ENCODE measurements around the gene RTCA. TPM values are rescaled to one million over a fixed set of nuclear protein-coding genes. Genes with fewer than 3 reads are reported as not detected.
A peak's percentile ranks its signal among the peaks of the same experiment; 100 is the strongest.
"Not testable (repeated sequence)": the region's sequence is repeated elsewhere in the genome, so short reads cannot be mapped to it uniquely, and the experiment has no call there.

RTCA gene
- total and polyA plus RNA-seq, 7 experiments from 2014 or later, result 16.4 to 47.7 (median 35.2) TPM

DNA sequence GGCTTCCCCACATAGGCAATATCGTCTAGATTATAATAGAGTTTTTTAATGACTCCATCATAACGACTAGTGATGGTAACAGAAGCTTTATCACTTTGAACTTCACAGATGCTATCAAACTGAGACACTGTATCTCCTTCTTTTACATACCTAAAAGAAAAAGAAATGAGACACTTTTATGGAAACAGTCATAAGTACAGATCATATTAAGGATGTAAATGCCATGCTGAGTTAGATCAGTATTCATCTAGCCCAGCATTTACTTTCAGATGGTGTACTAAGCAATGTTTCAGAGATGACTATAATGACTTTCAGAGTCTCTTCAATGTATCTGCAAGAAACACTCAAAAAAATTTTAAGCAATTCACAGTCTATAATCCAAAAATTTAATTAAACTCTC, 35.3 kb upstream of the RTCA start:
- H3K9me3 Mint-ChIP-seq, result no peaks in the 10 kb centered on the region
- Histone ChIP-seq H3K27ac (ENCODE audit: low read depth, low read length) (no peak overlapping the region), H3K27me3 (ENCODE audit: control insufficient read depth in 2 of 2, insufficient read depth in 2 of 2, low read length in 2 of 2) (no peaks in the 10 kb centered on the region), H3K4me1 (ENCODE audit: control insufficient read depth in 2 of 2, insufficient read depth in 2 of 2, low read length in 2 of 2) (no peaks in the 10 kb centered on the region), H3K4me3 (ENCODE audit: low read length) (no peak overlapping the region), H3K36me3 (ENCODE audit: control insufficient read depth in 2 of 3, insufficient read depth in 3 of 3, low read length in 3 of 3) (peaks cover 0 to 50% (median 0%) of the 10 kb centered on the region in 3 experiments), H3K9me3 (ENCODE audit: control insufficient read depth in 2 of 3, low read length in 3 of 3) (no peaks in the 10 kb centered on the region)
- DNase-seq (no peak), ATAC-seq (no peak)
- peaks cover 4 to 52% (median 28%) of the 10 kb centered on the region in 5 donors for H3K36me3 Mint-ChIP-seq
- no peaks in the 10 kb centered on the region for H3K27me3 Mint-ChIP-seq
- no peak overlapping the region for H3K27ac Mint-ChIP-seq
- H3K4me1 Mint-ChIP-seq, result peaks cover 0 to 5% (median 0%) of the 10 kb centered on the region in 7 donors
- H3K4me3 Mint-ChIP-seq, result no peak overlapping the region
- POLR2A ChIA-PET, result no interaction called here
- CTCF ChIA-PET, result no interaction called here
- intact Hi-C loops (cut with micrococcal nuclease), result loop anchor here in 1 of 2 donors (5.0 kb wide), 2 partner anchors 37 to 227 kb away; partner anchors contain the start of gene RTCA

DNA sequence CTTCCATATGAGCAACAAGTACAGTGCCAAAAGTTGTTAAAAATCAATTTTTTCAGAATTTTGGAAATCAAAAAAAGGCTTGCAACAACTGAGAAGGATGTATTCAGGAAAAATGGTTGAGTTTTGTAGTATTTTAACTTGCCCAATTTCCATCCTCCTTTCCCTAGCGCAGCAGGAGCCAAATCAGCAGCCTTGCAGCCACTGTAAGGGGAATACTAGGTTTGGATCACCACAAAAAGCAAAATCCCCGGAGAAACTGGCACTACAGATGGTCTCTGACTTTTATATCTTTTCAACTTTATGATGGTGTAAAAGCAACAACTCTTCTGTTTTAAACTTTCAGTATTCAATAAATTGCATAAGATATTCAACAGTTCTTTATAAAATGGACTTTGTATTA, 34.3 kb upstream of the RTCA start:
- intact Hi-C loops (cut with micrococcal nuclease), result loop anchor here in 1 of 2 donors (5.0 kb wide), 2 partner anchors 36 to 226 kb away; partner anchors contain the start of gene RTCA
- ChIA-PET POLR2A (no interaction called here), CTCF (no interaction called here)
- Histone ChIP-seq H3K4me1 (ENCODE audit: control insufficient read depth in 2 of 2, insufficient read depth in 2 of 2, low read length in 2 of 2) (no peaks in the 10 kb centered on the region), H3K36me3 (ENCODE audit: control insufficient read depth in 2 of 3, insufficient read depth in 3 of 3, low read length in 3 of 3) (peaks cover 0 to 55% (median 0%) of the 10 kb centered on the region in 3 experiments), H3K27me3 (ENCODE audit: control insufficient read depth in 2 of 2, insufficient read depth in 2 of 2, low read length in 2 of 2) (no peaks in the 10 kb centered on the region), H3K4me3 (ENCODE audit: low read length) (no peak overlapping the region), H3K9me3 (ENCODE audit: control insufficient read depth in 2 of 3, low read length in 3 of 3) (no peaks in the 10 kb centered on the region), H3K27ac (ENCODE audit: low read depth, low read length) (no peak overlapping the region)
- Mint-ChIP-seq H3K4me1 (peaks cover 0 to 11% (median 2%) of the 10 kb centered on the region in 7 donors), H3K27ac (no peak overlapping the region), H3K27me3 (no peaks in the 10 kb centered on the region), H3K4me3 (no peak overlapping the region), H3K9me3 (no peaks in the 10 kb centered on the region), H3K36me3 (peaks cover 4 to 55% (median 30%) of the 10 kb centered on the region in 5 donors)
- ATAC-seq (no peak), DNase-seq (no peak)

DNA sequence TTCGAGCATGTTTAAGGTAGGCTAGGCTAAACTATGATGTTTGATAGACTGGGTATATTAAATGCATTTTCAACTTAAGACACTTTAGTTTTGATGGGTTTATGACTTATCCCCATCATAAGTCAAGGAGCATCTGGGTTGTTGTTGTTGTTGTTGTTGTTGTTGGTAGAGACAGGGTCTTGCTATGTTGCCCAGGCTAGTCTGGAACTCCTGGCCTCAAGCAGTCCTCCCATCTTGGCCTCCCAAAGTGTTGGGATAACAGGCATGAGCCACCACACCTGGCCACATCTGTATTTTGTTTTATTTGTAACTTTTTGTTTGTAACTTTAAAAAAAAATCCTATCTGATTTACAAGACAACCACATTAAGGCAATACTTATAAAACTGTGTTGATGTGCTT, 33.9 kb upstream of the RTCA start:
- DNase-seq (no peak), ATAC-seq (no peak)
- no peaks in the 10 kb centered on the region for H3K27me3 ChIP-seq (ENCODE audit: control insufficient read depth in 2 of 2, insufficient read depth in 2 of 2, low read length in 2 of 2)
- Mint-ChIP-seq H3K4me1 (peaks cover 0 to 12% (median 3%) of the 10 kb centered on the region in 7 donors), H3K4me3 (no peak overlapping the region), H3K27me3 (no peaks in the 10 kb centered on the region), H3K36me3 (peaks cover 4 to 57% (median 29%) of the 10 kb centered on the region in 5 donors), H3K9me3 (no peaks in the 10 kb centered on the region), H3K27ac (no peak overlapping the region)
- intact Hi-C loops (cut with micrococcal nuclease), result loop anchor here in 1 of 2 donors (5.0 kb wide), 2 partner anchors 35 to 225 kb away; partner anchors contain the start of gene RTCA
- H3K4me1 ChIP-seq (ENCODE audit: control insufficient read depth in 2 of 2, insufficient read depth in 2 of 2, low read length in 2 of 2), result no peaks in the 10 kb centered on the region
- no peak overlapping the region for H3K4me3 ChIP-seq (ENCODE audit: low read length)
- no peaks in the 10 kb centered on the region for H3K9me3 ChIP-seq (ENCODE audit: control insufficient read depth in 2 of 3, low read length in 3 of 3)
- CTCF ChIA-PET, result no interaction called here
- POLR2A ChIA-PET, result no interaction called here
- no peak overlapping the region for H3K27ac ChIP-seq (ENCODE audit: low read depth, low read length)
- H3K36me3 ChIP-seq (ENCODE audit: control insufficient read depth in 2 of 3, insufficient read depth in 3 of 3, low read length in 3 of 3), result peaks cover 0 to 59% (median 0%) of the 10 kb centered on the region in 3 experiments

DNA sequence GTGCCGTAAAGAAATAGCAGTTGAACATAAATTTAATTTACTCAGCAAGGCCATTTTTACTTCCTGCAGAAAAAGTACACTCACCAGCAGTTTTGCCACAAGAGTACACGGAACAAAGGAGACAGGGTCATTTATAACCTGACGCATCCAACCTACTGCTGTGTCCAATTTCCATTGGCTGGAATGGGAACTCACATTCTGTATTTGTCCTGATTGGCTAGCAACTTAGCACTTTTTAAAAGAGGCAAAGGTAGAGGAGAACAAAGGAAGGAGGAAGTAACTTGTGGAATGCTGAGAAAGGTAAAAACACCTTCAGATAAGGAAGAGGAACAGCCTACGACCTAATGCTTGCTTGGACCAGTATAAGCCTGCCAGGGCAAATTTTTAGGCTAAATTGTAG, 32.5 kb upstream of the RTCA start:
- H3K27ac ChIP-seq (ENCODE audit: low read depth, low read length); CTCF ChIA-PET; H3K27me3 ChIP-seq (ENCODE audit: control insufficient read depth in 2 of 2, insufficient read depth in 2 of 2, low read length in 2 of 2); H3K9me3 ChIP-seq (ENCODE audit: control insufficient read depth in 2 of 3, low read length in 3 of 3); H3K4me3 ChIP-seq (ENCODE audit: low read length); H3K4me3 Mint-ChIP-seq; ATAC-seq; DNase-seq; H3K27me3 Mint-ChIP-seq; H3K4me1 ChIP-seq (ENCODE audit: control insufficient read depth in 2 of 2, insufficient read depth in 2 of 2, low read length in 2 of 2); H3K9me3 Mint-ChIP-seq; POLR2A ChIA-PET: not testable (repeated sequence)
- peaks cover 0 to 57% (median 0%) of the 10 kb centered on the region in 3 experiments for H3K36me3 ChIP-seq (ENCODE audit: control insufficient read depth in 2 of 3, insufficient read depth in 3 of 3, low read length in 3 of 3)
- H3K27ac Mint-ChIP-seq, result peak overlapping the region in 1 of 9 donors; percentile 7
- intact Hi-C loops (cut with micrococcal nuclease), result loop anchor here in 1 of 2 donors (5.0 kb wide), 2 partner anchors 34 to 224 kb away; partner anchors contain the start of gene RTCA
- H3K36me3 Mint-ChIP-seq, result peaks cover 0 to 54% (median 29%) of the 10 kb centered on the region in 5 donors
- peaks cover 3 to 14% (median 5%) of the 10 kb centered on the region in 7 donors for H3K4me1 Mint-ChIP-seq

DNA sequence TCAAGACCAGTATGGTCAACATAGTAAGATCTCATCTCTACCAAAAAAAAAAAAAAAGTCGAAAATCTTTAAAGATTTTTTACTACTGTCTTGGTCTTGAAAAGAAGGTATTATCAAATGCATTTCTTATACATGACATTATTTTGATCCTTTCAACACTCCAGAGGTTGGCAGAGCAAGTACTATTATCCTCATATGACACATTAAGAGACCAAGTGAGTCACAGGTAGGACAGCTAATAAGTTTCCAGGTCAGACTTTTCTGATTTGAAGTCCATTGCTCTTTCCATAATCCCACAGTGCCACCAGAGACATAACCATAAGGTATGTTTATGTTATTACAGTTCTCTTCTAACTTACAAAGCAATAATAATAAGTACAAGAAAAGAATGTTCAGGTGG, 31.6 kb upstream of the RTCA start:
- ChIA-PET CTCF (interaction anchor here (0.9 kb wide), 1 partner anchor 222 kb away, joined by 5 read pairs; no protein-coding TSS in a partner anchor), POLR2A (no interaction called here)
- Mint-ChIP-seq H3K9me3 (no peaks in the 10 kb centered on the region), H3K27ac (peak overlapping the region in 2 of 9 donors; percentile 4 to 28), H3K4me3 (no peak overlapping the region), H3K27me3 (no peaks in the 10 kb centered on the region), H3K4me1 (peaks cover 3 to 17% (median 10%) of the 10 kb centered on the region in 7 donors), H3K36me3 (peaks cover 4 to 62% (median 33%) of the 10 kb centered on the region in 5 donors)
- Histone ChIP-seq H3K27ac (ENCODE audit: low read depth, low read length) (no peak overlapping the region), H3K36me3 (ENCODE audit: control insufficient read depth in 2 of 3, insufficient read depth in 3 of 3, low read length in 3 of 3) (peaks cover 0 to 61% (median 0%) of the 10 kb centered on the region in 3 experiments), H3K9me3 (ENCODE audit: control insufficient read depth in 2 of 3, low read length in 3 of 3) (no peaks in the 10 kb centered on the region), H3K4me3 (ENCODE audit: low read length) (no peak overlapping the region), H3K4me1 (ENCODE audit: control insufficient read depth in 2 of 2, insufficient read depth in 2 of 2, low read length in 2 of 2) (no peaks in the 10 kb centered on the region), H3K27me3 (ENCODE audit: control insufficient read depth in 2 of 2, insufficient read depth in 2 of 2, low read length in 2 of 2) (no peaks in the 10 kb centered on the region)
- no peak for DNase-seq
- intact Hi-C loops (cut with micrococcal nuclease), result loop anchor here in 1 of 2 donors (5.0 kb wide), 2 partner anchors 33 to 223 kb away; partner anchors contain the start of gene RTCA
- no peak for ATAC-seq

DNA sequence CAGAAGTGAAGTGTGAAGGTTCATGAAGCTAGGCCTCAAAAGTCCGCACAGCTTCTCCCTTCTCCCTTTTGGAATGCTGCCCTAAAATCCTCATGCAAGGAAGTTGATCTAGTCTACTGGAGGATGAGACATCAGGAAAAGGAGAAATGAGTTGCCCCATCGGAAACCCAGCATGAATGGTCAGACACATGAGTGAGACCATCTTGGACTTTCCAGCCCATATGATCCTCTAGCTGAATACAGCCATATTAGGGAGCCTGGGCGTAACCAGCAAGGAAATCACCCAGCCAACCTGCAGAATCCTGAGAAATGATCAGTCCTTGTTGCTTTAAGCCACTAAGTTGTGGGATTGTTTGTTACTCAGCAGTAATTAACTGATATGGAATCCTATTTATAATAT, 28.9 kb upstream of the RTCA start:
- H3K36me3 Mint-ChIP-seq, result peaks cover 11 to 51% (median 23%) of the 10 kb centered on the region in 5 donors
- POLR2A ChIA-PET, result no interaction called here

DNA sequence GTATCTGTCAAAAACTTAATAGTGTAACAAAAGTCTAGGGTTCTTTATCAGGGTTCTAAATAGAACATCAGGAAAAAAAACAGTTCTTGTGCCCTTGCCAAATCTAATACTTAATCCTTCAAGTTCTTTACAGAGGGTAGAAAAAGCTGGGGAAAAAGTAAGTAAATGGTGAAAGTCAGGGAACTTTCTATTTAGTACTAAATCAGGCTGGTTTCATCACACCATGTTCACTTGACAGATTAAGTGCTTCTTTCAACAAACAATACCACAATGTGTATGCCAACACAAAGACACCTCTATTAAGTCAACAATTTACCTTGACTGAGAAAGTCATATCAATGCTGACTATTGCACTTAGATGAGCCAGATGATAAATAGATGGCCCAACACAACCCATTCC, 26.1 kb upstream of the RTCA start:
- Mint-ChIP-seq H3K27me3 (no peaks in the 10 kb centered on the region), H3K4me1 (peaks cover 10 to 41% (median 26%) of the 10 kb centered on the region in 7 donors), H3K27ac (no peak overlapping the region), H3K4me3 (no peak overlapping the region), H3K9me3 (no peaks in the 10 kb centered on the region), H3K36me3 (peaks cover 11 to 41% (median 14%) of the 10 kb centered on the region in 5 donors)
- CTCF ChIA-PET, result interaction anchor here (0.6 kb wide), 1 partner anchor 647 kb away, joined by 3 read pairs; no protein-coding TSS in a partner anchor
- no peaks in the 10 kb centered on the region for H3K4me1 ChIP-seq (ENCODE audit: control insufficient read depth in 2 of 2, insufficient read depth in 2 of 2, low read length in 2 of 2)
- no peaks in the 10 kb centered on the region for H3K27me3 ChIP-seq (ENCODE audit: control insufficient read depth in 2 of 2, insufficient read depth in 2 of 2, low read length in 2 of 2)
- no peaks in the 10 kb centered on the region for H3K9me3 ChIP-seq (ENCODE audit: control insufficient read depth in 2 of 3, low read length in 3 of 3)
- POLR2A ChIA-PET, result interaction anchor here (0.6 kb wide), 1 partner anchor 67 kb away, joined by 3 read pairs; no protein-coding TSS in a partner anchor
- peaks cover 0 to 25% (median 0%) of the 10 kb centered on the region in 3 experiments for H3K36me3 ChIP-seq (ENCODE audit: control insufficient read depth in 2 of 3, insufficient read depth in 3 of 3, low read length in 3 of 3)
- ATAC-seq (no peak), DNase-seq (no peak)
- no peak overlapping the region for H3K27ac ChIP-seq (ENCODE audit: low read depth, low read length)
- no peak overlapping the region for H3K4me3 ChIP-seq (ENCODE audit: low read length)
- intact Hi-C loops (cut with micrococcal nuclease), result loop anchor here in 1 of 2 donors (10.0 kb wide), 1 partner anchor 625 kb away; no protein-coding TSS in a partner anchor

More for the DNA sequence above, 28.9 kb upstream of the RTCA start:
- Histone ChIP-seq H3K36me3 (ENCODE audit: control insufficient read depth in 2 of 3, insufficient read depth in 3 of 3, low read length in 3 of 3) (peaks cover 0 to 44% (median 0%) of the 10 kb centered on the region in 3 experiments), H3K4me3 (ENCODE audit: low read length) (no peak overlapping the region), H3K9me3 (ENCODE audit: control insufficient read depth in 2 of 3, low read length in 3 of 3) (no peaks in the 10 kb centered on the region), H3K27ac (ENCODE audit: low read depth, low read length) (no peak overlapping the region), H3K27me3 (ENCODE audit: control insufficient read depth in 2 of 2, insufficient read depth in 2 of 2, low read length in 2 of 2) (no peaks in the 10 kb centered on the region), H3K4me1 (ENCODE audit: control insufficient read depth in 2 of 2, insufficient read depth in 2 of 2, low read length in 2 of 2) (no peaks in the 10 kb centered on the region)
- Mint-ChIP-seq H3K27me3 (no peaks in the 10 kb centered on the region), H3K27ac (no peak overlapping the region), H3K4me1 (peaks cover 7 to 24% (median 10%) of the 10 kb centered on the region in 7 donors), H3K9me3 (no peaks in the 10 kb centered on the region), H3K4me3 (no peak overlapping the region)
- intact Hi-C loops (cut with micrococcal nuclease), result no loop called here
- no peak for DNase-seq
- CTCF ChIA-PET, result no interaction called here
- no peak for ATAC-seq
